HG03280 (cell line): ENCODE measurements around the gene PPP4C.

Experiments
- ATAC-seq: cut with Tn5 transposase; IDR thresholded peaks from one replicate; pipeline ENCODE4 v1.9.1; 2021; ENCODE audit warnings: mild to moderate bottlenecking, moderate library complexity; ENCODE audit not compliant: unreplicated experiment

The PPP4C gene

GRCh38 chr16:30054959-30055553 lies 20.7 kb upstream of the PPP4C start:
- ATAC-seq: no peak

DNA sequence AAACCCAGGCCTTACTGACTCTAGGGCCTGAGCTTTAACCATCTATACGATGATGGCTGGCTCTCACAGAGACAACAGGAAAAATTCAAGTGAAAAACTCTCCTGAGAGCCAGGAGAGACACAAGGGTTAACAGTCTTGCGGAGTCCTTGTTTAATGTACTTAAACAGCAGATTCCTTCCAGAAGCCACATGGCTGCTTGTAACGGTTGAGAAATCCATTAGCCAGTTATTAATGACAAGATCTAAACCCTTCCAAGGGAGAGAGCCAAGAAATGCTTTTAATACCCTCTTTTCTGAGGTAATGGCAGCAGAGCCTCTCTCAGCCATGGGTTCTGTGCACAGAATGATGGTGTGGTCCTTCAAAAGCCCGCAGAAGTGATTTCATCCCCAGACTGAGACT lies 15.4 kb upstream of the PPP4C start:
- no peak for ATAC-seq

GRCh38 chr16:30060836-30061554 lies 14.8 kb upstream of the PPP4C start:
- ATAC-seq: no peak

GRCh38 chr16:30063278-30063892 lies 12.4 kb upstream of the PPP4C start:
- no peak for ATAC-seq

DNA sequence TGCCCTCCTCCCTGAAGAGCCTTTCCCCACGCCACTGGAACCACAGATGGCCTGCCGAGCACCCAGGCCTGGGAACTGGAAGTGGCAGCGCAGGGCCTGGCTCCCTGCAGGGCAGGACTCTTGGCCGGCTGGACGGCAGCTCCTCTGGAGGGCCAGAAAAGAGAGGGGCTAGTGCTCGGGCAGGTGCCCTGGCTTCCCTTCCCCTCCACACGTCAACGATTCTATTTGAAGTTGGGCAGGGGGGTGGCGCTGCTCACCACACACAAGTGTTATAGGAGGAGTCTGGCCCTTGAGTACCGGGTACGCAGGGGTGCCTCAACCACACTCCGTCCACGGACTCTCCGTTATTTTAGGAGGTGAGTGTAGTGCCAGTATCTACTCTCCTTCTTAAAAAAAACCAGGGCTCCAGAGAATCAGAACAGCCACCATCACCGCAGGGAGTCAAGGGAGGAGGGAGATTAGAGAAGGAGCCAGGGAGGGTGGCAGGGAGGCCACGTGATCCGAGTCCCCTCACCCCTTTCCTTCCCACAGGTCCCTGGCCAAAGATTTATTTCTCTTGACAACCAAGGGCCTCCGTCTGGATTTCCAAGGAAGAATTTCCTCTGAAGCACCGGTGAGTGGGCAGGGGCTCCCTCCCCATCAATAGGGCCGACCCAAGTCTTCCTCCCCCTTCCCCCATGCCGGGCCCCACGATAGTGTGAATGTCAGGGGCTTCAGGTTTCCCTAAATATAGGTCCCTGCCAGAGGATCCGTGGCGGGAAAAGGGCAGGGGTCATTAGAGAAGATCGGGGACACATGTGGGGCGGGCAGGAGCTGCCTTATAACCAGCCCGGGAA lies 11.7 kb upstream of the PPP4C start:
- no peak for ATAC-seq

GRCh38 chr16:30064729-30065101 lies 11.1 kb upstream of the PPP4C start:
- ATAC-seq: no peak

GRCh38 chr16:30065102-30065942 lies 10.5 kb upstream of the PPP4C start, which contains the start of gene ALDOA:
TSS of gene ALDOA (plus strand) at chr16:30065760. CDS start at chr16:30066898, 1,138 bp downstream.
- peak; percentile 79 for ATAC-seq

GRCh38 chr16:30065943-30066760 lies 9.6 kb upstream of the PPP4C start:
- ATAC-seq: no peak

GRCh38 chr16:30066761-30067583 lies 8.8 kb upstream of the PPP4C start:
- no peak for ATAC-seq

DNA sequence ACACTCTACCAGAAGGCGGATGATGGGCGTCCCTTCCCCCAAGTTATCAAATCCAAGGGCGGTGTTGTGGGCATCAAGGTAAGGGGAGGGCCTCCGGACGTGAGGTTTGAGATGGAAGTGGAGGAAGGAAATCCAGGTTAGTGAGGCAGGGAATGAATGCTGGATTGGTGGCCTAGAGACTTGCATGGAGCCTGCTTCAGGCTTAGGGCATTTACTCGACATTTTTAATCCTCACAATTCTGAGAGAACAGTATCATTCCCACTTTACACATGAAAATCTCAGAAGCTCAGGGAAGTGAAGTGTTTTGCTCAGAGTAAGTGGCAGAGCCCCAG lies 8.2 kb upstream of the PPP4C start:
- no peak for ATAC-seq

GRCh38 chr16:30068333-30068732 lies 7.5 kb upstream of the PPP4C start:
- ATAC-seq: no peak

- no peak for ATAC-seq
Observed at GRCh38 chr16:30068750-30069610, 6.8 kb upstream of the PPP4C start.

GRCh38 chr16:30069611-30070462 lies 6.0 kb upstream of the PPP4C start:
- ATAC-seq: no peak

GRCh38 chr16:30070490-30070889 lies 5.3 kb upstream of the PPP4C start:
- no peak for ATAC-seq

DNA sequence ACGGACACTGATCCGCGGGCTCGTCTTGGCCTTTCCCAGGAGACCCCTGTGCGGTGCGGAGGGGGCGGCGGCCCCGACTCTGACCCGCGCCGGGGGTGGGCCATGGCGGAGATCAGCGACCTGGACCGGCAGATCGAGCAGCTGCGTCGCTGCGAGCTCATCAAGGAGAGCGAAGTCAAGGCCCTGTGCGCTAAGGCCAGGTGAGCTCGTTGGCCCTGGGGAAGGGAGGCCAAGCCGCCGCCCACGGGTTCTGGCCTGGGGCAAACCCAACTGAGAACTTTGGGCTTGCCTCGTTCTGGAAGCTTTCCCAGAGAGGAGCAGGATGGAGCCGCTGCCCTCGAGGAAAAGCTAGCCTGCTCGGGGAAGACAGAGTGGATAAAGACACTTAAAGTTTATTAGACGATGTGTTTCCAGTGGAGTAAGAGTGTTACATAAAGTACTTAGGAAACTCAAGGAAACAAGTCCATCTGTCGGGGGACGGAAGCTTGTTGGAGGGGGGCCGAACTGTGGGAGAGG lies 540 bp downstream of the PPP4C start:
- peak; percentile 37 for ATAC-seq

GRCh38 chr16:30077656-30078055 lies 1.9 kb downstream of the PPP4C start:
- no peak for ATAC-seq

DNA sequence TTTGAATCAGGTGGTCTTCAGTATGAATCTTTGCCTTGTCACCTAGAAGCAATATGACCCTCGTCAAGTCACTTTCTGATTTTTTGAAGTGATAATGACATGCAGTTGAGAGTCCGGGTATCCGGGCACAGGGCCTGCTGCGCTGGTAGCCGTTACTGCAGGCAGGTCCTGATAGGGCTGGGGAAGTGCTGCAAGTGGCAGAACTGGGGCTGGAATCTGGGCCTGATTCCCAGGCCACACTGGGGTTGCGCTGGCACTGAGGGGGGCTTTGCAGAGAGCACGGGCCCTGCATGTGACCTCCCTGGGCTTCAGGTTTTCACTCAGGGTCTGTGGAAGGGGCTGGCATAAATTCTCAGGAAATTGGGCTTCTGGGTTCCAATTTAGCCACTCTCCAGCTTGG lies 3.0 kb downstream of the PPP4C start:
- ATAC-seq: no peak
